Measurements from ENCODE around the gene ACTRT3.

ACTRT3 gene

GRCh38 chr3:169772897-169773816 is 3.8 kb upstream of the ACTRT3 start, which contains the start of gene MYNN (continued):
- peak; percentile 48; the same call in 1 of the 2 replicates for TF ChIP-seq PRDM10 (tag by site-specific recombination; IDR thresholded peaks at IDR 0.05)
- TF ChIP-seq SP7 (tag by site-specific recombination; IDR thresholded peaks at IDR 0.05), result peak; percentile 78
- peak; percentile 47; the same call in 1 of the 2 replicates for TF ChIP-seq ZNF610 (tag by site-specific recombination; IDR thresholded peaks at IDR 0.05; ENCODE audit: borderline replicate concordance)
- TF ChIP-seq IKZF3 (tag by site-specific recombination; IDR thresholded peaks at IDR 0.05), result peak; percentile 48
- TF ChIP-seq KLF9 (tag by site-specific recombination; IDR thresholded peaks at IDR 0.05; ENCODE audit: low read depth), result no peak
- no peak for TF ChIP-seq ZNF416 (tag by site-specific recombination; IDR thresholded peaks at IDR 0.05)
- TF ChIP-seq ZNF2 (tag by site-specific recombination; IDR thresholded peaks at IDR 0.05), result peak; percentile 84; the same call in 1 of the 2 replicates
- 0 out of 2 replicates have a peak, but pooled peaks have one; percentile 8 for TF ChIP-seq ZNF10 (tag by site-specific recombination; IDR thresholded peaks at IDR 0.05)
- no peak for TF ChIP-seq ZNF37A (tag by site-specific recombination; IDR thresholded peaks at IDR 0.05)
- no peak for TF ChIP-seq KLF7 (tag by site-specific recombination; IDR thresholded peaks at IDR 0.05; ENCODE audit: borderline replicate concordance)
- no peak for TF ChIP-seq ZNF548 (tag by site-specific recombination; IDR thresholded peaks at IDR 0.05)
- no peak for TF ChIP-seq REST (tag by site-specific recombination; IDR thresholded peaks at IDR 0.05)
- TF ChIP-seq ZNF280D (tag by site-specific recombination; IDR thresholded peaks at IDR 0.05), result no peak
- no peak for TF ChIP-seq ZNF16 (tag by site-specific recombination; IDR thresholded peaks at IDR 0.05; ENCODE audit: low read depth)
- no peak for TF ChIP-seq ZNF544 (tag by site-specific recombination; IDR thresholded peaks at IDR 0.05)
- TF ChIP-seq ZNF830 (tag by site-specific recombination; IDR thresholded peaks at IDR 0.05; ENCODE audit: low read depth), result no peak
- TF ChIP-seq ZNF777 (tag by site-specific recombination; IDR thresholded peaks at IDR 0.05; ENCODE audit: borderline replicate concordance), result no peak
- no peak for TF ChIP-seq GLI4 (tag by site-specific recombination; IDR thresholded peaks at IDR 0.05)
- TF ChIP-seq RBAK (tag by site-specific recombination; IDR thresholded peaks at IDR 0.05), result no peak
- peak; percentile 11; the same call in 1 of the 2 replicates for TF ChIP-seq MZF1 (tag by site-specific recombination; IDR thresholded peaks at IDR 0.05; ENCODE audit: borderline replicate concordance)
- no peak for TF ChIP-seq ZNF747 (tag by site-specific recombination; IDR thresholded peaks at IDR 0.05)
- no peak for TF ChIP-seq ZNF148 (tag by site-specific recombination; IDR thresholded peaks at IDR 0.05; ENCODE audit: borderline replicate concordance)
- TF ChIP-seq, protein P1, sequence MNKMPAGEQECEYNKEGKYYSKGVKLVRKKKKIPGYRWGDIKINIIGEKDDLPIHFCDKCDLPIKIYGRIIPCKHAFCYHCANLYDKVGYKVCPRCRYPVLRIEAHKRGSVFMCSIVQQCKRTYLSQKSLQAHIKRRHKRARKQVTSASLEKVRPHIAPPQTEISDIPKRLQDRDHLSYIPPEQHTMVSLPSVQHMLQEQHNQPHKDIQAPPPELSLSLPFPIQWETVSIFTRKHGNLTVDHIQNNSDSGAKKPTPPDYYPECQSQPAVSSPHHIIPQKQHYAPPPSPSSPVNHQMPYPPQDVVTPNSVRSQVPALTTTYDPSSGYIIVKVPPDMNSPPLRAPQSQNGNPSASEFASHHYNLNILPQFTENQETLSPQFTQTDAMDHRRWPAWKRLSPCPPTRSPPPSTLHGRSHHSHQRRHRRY (tag by site-specific recombination; IDR thresholded peaks at IDR 0.05), result no peak
- no peak for TF ChIP-seq KLF1 (tag by site-specific recombination; IDR thresholded peaks at IDR 0.05)
- TF ChIP-seq ZNF133 (tag by site-specific recombination; IDR thresholded peaks at IDR 0.05), result no peak

All from HEK293 (cell line).